VCaP (cell line): ENCODE data around the gene KCNE5.
"Not testable (repeated sequence)": the region's sequence is repeated elsewhere in the genome, so short reads cannot be mapped to it uniquely, and the experiment has no call there.

Source experiments
- H3K27ac ChIP-seq: fragments of 450-650 bp; 2 replicates; pipeline ENCODE4 v1.5.1; 2017
- TF ChIP-seq, protein P1 (sequence below): fragments of 450-650 bp; conservative IDR thresholded peaks from 2 replicates; pipeline ENCODE4 v1.5.1; 2017; ENCODE audit warnings: mild to moderate bottlenecking, moderate library complexity

The KCNE5 gene, protein sequence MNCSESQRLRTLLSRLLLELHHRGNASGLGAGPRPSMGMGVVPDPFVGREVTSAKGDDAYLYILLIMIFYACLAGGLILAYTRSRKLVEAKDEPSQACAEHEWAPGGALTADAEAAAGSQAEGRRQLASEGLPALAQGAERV

DNA sequence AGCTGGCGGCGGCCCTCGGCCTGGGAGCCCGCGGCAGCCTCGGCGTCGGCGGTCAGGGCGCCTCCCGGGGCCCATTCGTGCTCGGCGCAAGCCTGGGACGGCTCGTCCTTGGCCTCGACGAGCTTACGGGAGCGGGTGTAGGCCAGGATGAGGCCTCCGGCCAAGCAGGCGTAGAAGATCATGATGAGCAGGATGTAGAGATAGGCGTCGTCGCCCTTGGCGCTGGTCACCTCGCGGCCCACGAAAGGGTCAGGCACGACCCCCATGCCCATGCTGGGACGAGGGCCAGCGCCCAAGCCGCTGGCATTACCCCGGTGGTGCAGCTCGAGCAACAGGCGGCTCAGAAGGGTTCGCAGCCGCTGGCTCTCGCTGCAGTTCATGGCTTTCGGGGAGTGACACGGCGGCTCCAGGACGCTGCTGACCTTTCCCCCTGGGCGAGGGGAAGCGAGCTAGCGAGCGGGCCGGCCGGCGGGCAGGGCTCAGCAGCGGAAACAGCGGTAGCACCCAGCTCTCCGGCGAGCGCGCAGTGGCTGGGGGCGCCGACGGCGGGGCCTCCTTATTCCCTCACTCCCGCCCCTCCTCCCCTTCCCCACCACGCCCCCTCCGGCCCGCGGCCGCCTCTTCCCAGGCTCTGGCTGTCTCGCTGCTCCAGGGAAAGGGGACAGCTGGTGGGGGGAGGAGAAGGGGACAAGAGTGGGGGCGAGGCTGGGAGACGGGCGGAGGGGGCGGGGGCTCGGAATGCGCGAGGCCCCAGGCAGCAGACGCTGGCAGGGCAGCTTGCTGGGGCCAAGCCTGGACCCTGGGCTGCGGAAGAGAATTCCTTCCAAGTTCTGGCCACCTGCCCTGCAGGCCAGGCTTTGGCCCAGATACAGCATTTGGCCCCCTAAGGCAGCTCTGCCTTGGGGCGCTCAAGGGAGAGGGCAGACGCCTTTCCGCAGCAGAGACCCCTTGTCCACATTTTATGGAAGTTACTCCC lies at the start of gene KCNE5:
Gene KCNE5 (minus strand): TSS at position 532 of the 976 bp plus-strand sequence. CDS start 152 bp downstream, at position 380.
- TF ChIP-seq, protein P1, sequence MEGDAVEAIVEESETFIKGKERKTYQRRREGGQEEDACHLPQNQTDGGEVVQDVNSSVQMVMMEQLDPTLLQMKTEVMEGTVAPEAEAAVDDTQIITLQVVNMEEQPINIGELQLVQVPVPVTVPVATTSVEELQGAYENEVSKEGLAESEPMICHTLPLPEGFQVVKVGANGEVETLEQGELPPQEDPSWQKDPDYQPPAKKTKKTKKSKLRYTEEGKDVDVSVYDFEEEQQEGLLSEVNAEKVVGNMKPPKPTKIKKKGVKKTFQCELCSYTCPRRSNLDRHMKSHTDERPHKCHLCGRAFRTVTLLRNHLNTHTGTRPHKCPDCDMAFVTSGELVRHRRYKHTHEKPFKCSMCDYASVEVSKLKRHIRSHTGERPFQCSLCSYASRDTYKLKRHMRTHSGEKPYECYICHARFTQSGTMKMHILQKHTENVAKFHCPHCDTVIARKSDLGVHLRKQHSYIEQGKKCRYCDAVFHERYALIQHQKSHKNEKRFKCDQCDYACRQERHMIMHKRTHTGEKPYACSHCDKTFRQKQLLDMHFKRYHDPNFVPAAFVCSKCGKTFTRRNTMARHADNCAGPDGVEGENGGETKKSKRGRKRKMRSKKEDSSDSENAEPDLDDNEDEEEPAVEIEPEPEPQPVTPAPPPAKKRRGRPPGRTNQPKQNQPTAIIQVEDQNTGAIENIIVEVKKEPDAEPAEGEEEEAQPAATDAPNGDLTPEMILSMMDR = no peak
- H3K27ac ChIP-seq = no peak within 1 kb of the TSS

DNA sequence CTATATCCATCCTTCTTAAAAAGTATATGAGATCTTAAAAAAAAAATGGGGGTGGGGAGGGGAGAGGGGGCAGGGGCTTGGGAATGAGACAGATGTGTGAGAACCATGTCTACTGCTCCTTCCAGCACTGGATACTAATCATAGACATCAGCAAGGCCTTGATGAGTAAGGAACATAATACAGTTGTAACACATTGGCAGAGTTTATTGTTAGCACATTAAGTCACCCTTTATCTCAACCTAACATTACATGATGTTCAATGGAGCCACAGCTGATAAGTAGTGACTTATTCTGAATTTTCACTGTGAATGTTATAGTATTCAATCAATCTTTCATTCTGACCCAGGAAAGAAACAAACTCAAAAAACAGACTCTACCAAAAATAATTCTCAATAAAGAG lies 47.3 kb upstream of the KCNE5 start:
- TF ChIP-seq, protein P1 = no peak
- H3K27ac ChIP-seq = no peak overlapping the region

DNA sequence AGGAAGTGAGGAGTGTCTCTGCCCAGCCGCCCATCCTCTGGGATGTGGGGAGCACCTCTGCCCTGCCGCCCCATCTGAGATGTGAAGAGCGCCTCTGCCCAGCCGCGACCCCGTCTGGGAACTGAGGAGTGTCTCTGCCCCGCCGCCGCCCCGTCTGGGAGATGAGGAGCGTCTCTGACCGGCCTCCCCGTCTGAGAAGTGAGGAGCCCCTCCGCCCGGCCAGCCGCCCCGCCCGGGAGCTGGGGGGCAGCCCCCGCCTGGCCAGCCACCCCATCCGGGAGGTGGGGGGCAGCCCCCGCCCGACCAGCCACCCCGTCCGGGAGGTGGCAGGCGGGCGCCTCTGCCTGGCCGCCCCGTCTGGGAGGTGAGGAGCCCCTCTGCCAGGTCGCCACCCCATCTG lies 46.2 kb upstream of the KCNE5 start:
- H3K27ac ChIP-seq = not testable (repeated sequence)

DNA sequence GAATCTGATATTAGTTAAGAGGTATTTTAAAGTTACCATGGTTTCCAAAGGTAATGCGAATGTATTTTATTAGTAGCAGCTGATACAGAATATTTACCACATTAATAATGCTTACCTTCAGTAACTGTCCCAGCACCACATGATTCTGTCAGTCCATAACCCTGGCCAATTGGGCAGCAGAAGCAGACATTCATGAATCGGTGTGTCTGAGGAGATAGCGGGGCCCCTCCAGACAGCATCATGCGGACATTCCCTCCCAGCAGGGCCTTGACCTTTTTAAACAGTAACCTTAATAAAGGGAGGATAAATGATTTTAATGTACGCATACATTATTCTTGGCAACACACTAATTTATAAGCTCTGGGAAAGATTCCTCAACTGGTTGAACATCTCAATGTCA lies 43.0 kb upstream of the KCNE5 start:
- no peak overlapping the region for H3K27ac ChIP-seq
- TF ChIP-seq, protein P1 = no peak

DNA sequence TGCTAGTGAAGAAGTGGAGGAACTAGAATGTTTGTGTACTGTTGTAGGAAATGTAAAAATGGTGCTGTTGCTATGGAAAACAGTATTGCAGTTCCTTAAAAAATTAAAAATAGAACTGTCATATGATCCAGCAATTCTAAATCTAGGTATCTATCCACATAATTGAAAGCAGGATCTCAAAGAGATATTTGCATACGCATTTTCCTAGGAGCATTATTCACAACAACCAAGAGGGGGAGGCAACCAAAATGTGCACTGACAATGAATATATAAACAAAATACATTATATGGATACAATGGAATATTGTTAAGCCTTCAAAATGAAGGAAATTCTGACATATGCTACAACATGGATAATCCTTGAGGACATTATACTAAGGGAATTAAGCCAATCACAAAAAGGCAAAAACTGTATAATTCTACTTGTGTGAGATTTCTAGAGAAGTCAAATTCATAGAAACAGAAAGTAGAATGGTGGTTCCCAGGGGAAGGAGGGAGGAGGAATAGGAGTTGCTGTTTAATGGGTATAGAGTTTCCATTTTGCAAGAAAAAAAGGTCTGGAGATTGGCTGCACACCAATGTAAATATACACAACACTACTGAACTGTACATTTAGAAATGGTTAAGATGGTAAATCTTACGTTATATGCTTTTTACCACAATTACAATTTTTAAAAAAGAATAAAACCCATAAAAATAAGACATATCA lies 35.6 kb upstream of the KCNE5 start:
- TF ChIP-seq, protein P1 = no peak
- H3K27ac ChIP-seq = no peak overlapping the region

DNA sequence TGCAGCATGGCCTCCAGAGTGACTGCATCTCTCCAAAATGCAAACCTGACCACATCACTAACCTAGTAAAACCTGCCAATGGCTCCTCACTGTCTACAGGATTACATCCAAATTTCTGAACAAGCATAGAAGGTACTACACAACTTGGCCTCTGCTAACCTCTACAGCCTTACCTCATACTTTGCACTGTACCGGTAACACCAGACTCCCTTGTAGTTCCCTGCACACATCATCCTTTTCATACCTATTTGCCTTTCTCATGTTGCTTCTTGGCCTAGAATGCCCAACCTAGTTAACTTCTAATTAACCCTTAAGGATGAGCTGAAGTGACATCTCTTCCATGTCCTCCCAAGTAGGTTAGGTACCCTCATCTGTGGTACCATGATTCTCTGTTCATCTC lies 33.4 kb upstream of the KCNE5 start:
- no peak overlapping the region for H3K27ac ChIP-seq
- TF ChIP-seq, protein P1 = no peak

DNA sequence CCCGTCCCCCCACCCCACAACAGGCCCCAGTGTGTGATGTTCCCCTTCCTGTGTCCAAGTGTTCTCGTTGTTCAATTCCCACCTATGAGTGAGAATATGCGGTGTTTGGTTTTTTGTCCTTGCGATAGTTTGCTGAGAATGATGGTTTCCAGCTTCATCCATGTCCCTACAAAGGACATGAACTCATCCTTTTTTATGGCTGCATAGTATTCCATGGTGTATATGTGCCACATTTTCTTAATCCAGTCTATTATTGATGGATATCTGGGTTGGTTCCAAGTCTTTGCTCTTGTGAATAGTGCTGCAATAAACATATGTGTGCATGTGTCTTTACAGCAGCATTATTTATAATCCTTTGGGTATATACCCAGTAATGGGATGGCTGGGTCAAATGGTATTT lies 32.4 kb upstream of the KCNE5 start:
- H3K27ac ChIP-seq = not testable (repeated sequence)

DNA sequence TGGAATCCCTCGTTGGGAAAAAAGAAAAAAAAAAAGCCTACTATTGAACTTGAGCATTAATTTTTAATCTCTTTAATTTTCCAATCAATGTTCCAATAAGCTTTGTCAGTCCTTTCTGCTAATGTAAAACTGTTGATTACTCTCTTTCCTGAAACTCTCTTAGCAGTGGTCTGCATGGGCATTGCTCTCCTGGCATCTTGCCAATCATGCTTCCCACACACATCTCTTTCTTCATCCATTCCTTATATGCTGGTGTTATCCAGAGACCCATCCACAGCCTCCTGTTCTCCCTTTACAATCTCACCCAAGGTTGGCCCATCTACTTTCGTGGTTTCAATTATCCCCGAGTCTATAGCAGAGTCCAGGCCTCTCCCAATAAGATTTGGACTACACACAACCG lies 31.8 kb upstream of the KCNE5 start:
- no peak overlapping the region for H3K27ac ChIP-seq
- TF ChIP-seq, protein P1 = no peak
